OCI-LY1 (cell line): Measurements from ENCODE around the gene ZNHIT2.

Experiments
- H2AFZ ChIP-seq: fragments of 200-600 bp; sonication (generic), shearing (Covaris generic); 2 replicates; pipeline ENCODE4 v1.6.0; 2014; ENCODE audit warnings: antibody characterized with exemption, mild to moderate bottlenecking, low read length
- H3F3A ChIP-seq: fragments of 200-600 bp; sonication (generic), shearing (Covaris generic); 2 replicates; pipeline ENCODE4 v1.6.0; 2014; ENCODE audit warnings: mild to moderate bottlenecking, antibody characterized with exemption, low read length, moderate library complexity; ENCODE audit not compliant: insufficient read depth
- H3K27ac ChIP-seq: fragments of 200-600 bp; sonication (generic); 2 replicates; pipeline ENCODE4 v1.5.1; 2014; ENCODE audit warnings: low read length, mixed run types, mild to moderate bottlenecking, low read depth; ENCODE audit not compliant: poor library complexity, severe bottlenecking
- H3K27me3 ChIP-seq: fragments of 200-600 bp; sonication (generic); 2 replicates; pipeline ENCODE4 v1.6.0; 2014; ENCODE audit warnings: antibody characterized with exemption, mild to moderate bottlenecking, low read length, moderate library complexity; ENCODE audit not compliant: insufficient read depth
- H3K36me3 ChIP-seq: fragments of 200-600 bp; sonication (generic); 2 replicates; pipeline ENCODE4 v1.6.1; 2014; ENCODE audit warnings: mild to moderate bottlenecking, antibody characterized with exemption, low read length, moderate library complexity, mixed read lengths; ENCODE audit not compliant: insufficient read depth
- H3K4me1 ChIP-seq: fragments of 200-600 bp; sonication (generic); 2 replicates; pipeline ENCODE4 v1.5.1; 2014; ENCODE audit warnings: mild to moderate bottlenecking, low read length, moderate library complexity; ENCODE audit not compliant: insufficient read depth, severe bottlenecking
- H3K4me2 ChIP-seq: fragments of 200-600 bp; sonication (generic), shearing (Covaris generic); 2 replicates; pipeline ENCODE4 v1.6.1; 2014; ENCODE audit warnings: low read length
- H3K4me3 ChIP-seq: fragments of 200-600 bp; sonication (generic); 2 replicates; pipeline ENCODE4 v1.5.1; 2014; ENCODE audit warnings: low read length, low read depth, mild to moderate bottlenecking, mixed read lengths; ENCODE audit not compliant: poor library complexity, severe bottlenecking
- H3K79me2 ChIP-seq: fragments of 200-600 bp; shearing (Covaris generic); 2 replicates; pipeline ENCODE4 v1.6.1; 2016; ENCODE audit warnings: mixed run types, low read length, mixed read lengths; ENCODE audit not compliant: insufficient read depth
- H3K9ac ChIP-seq: fragments of 200-600 bp; sonication (generic), shearing (Covaris generic); 2 replicates; pipeline ENCODE4 v1.6.1; 2014; ENCODE audit warnings: mild to moderate bottlenecking, low read length, mixed read lengths
- H3K9me2 ChIP-seq: fragments of 200-600 bp; sonication (generic), shearing (Covaris generic); 2 replicates; pipeline ENCODE4 v1.6.1; 2014; ENCODE audit warnings: low read depth, mild to moderate bottlenecking, low read length, mixed read lengths
- H3K9me3 ChIP-seq: fragments of 200-600 bp; shearing (Covaris generic); 2 replicates; pipeline ENCODE4 v1.6.1; 2014; ENCODE audit warnings: low read length, mixed read lengths
- H4K20me1 ChIP-seq: fragments of 200-600 bp; sonication (generic), shearing (Covaris generic); 2 replicates; pipeline ENCODE4 v1.6.0; 2016; ENCODE audit warnings: mild to moderate bottlenecking, low read length; ENCODE audit not compliant: insufficient read depth
- EZH2 ChIP-seq: fragments of 200-600 bp; sonication (generic), shearing (Covaris generic); IDR thresholded peaks from 2 replicates; pipeline ENCODE4 v1.8.0; 2017; ENCODE audit warnings: borderline replicate concordance, mixed run types, mild to moderate bottlenecking, antibody characterized with exemption, low read length, moderate library complexity, mixed read lengths
- TF ChIP-seq, protein P1 (sequence below): fragments of 200-600 bp; sonication (generic), shearing (Covaris generic); IDR thresholded peaks from 2 replicates; pipeline ENCODE4 v1.5.1; 2017; ENCODE audit warnings: mild to moderate bottlenecking, antibody characterized with exemption, low read length, moderate library complexity, mixed read lengths

ZNHIT2 gene

DNA sequence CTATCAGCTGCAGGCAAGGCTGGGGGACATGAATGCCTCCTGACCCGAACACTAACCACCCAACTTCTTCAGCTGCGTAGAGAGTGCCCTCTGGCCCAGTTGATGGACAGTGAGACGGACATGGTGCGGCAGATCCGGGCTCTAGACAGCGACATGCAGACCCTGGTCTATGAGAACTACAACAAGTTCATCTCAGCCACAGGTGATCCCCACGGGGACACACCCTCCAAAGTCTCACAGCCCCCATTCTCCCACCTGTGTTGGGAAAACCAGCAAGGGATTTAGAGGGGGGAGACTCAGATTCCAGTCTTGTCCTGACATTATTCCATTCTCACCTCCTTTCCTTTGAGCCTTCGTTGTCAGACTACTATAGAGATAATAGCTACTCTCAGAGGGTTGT is 20.6 kb downstream of the ZNHIT2 start:
- no peaks in the 10 kb centered on the region for H3F3A ChIP-seq
- H3K27me3 ChIP-seq, result no peaks in the 10 kb centered on the region
- peaks cover 5% of the 10 kb centered on the region; the same call in 1 of the 2 replicates for H3K79me2 ChIP-seq
- H4K20me1 ChIP-seq, result no peaks in the 10 kb centered on the region
- H3K27ac ChIP-seq, result peak overlapping the region; percentile 12
- H3K9me2 ChIP-seq, result no peaks in the 10 kb centered on the region
- no peak for TF ChIP-seq EZH2
- TF ChIP-seq, protein P1, sequence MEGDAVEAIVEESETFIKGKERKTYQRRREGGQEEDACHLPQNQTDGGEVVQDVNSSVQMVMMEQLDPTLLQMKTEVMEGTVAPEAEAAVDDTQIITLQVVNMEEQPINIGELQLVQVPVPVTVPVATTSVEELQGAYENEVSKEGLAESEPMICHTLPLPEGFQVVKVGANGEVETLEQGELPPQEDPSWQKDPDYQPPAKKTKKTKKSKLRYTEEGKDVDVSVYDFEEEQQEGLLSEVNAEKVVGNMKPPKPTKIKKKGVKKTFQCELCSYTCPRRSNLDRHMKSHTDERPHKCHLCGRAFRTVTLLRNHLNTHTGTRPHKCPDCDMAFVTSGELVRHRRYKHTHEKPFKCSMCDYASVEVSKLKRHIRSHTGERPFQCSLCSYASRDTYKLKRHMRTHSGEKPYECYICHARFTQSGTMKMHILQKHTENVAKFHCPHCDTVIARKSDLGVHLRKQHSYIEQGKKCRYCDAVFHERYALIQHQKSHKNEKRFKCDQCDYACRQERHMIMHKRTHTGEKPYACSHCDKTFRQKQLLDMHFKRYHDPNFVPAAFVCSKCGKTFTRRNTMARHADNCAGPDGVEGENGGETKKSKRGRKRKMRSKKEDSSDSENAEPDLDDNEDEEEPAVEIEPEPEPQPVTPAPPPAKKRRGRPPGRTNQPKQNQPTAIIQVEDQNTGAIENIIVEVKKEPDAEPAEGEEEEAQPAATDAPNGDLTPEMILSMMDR, result no peak
- H3K4me2 ChIP-seq, result peak overlapping the region; percentile 78
- peak overlapping the region; percentile 74 for H3K4me3 ChIP-seq
- H3K9me3 ChIP-seq, result no peaks in the 10 kb centered on the region
- peaks cover 23% of the 10 kb centered on the region for H3K4me1 ChIP-seq
- H3K36me3 ChIP-seq, result peaks cover 5% of the 10 kb centered on the region; the same call in 1 of the 2 replicates
- peak overlapping the region; percentile 76 for H3K9ac ChIP-seq
- no peak overlapping the region for H2AFZ ChIP-seq

DNA sequence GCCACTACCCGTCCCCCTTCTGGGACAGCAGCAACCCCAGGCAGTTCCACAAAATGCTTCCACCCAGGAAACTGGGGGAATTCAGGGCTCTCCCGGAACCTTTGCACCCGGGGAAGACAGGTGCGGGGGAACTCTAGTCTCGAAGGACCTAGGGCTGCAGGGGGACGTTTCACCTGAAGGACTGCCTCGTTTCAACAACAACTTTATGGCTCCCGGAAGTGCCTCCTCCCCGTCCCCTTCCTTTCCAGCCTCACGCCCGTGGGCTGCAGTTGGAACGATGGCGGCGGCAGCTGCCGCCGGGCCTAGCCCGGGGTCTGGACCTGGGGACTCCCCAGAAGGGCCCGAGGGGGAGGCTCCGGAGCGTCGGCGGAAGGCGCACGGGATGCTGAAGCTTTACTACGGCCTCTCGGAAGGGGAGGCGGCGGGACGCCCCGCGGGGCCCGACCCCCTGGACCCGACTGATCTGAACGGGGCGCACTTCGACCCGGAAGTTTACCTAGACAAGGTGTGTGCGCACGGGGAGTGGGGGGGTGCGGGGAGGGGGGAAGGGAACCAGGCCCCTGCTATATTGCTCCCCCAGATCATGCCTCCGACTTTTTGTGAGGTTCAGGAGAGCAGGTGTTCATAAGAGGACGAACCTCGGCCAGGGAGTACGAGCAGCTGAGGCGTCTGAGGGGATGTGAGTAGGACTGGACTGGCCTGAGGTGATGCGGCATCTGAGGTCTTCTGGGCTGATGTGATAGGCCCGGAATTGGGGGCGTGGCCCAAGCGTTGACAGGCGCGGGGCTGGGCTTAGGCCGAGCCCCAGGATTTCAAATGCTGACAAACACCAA is 21.3 kb downstream of the ZNHIT2 start, which contains the start of gene VPS51:
Gene VPS51 (plus strand): TSS at position 241 of the 833 bp plus-strand sequence. CDS start 37 bp downstream, at position 278.
- Histone ChIP-seq H3K9me2 (no peaks in the 10 kb centered on the region), H4K20me1 (no peaks in the 10 kb centered on the region), H3K9me3 (no peaks in the 10 kb centered on the region), H3K36me3 (peaks cover 5% of the 10 kb centered on the region; the same call in 1 of the 2 replicates), H3F3A (no peaks in the 10 kb centered on the region), H3K27ac (peak within 1 kb of the TSS; percentile 53), H3K27me3 (no peaks in the 10 kb centered on the region), H3K4me3 (peak within 1 kb of the TSS; percentile 74), H3K79me2 (peaks cover 5% of the 10 kb centered on the region; the same call in 1 of the 2 replicates), H3K4me2 (peak within 1 kb of the TSS; percentile 78), H3K9ac (peak within 1 kb of the TSS; percentile 76), H2AFZ (peak within 1 kb of the TSS; percentile 26; the same call in 1 of the 2 replicates), H3K4me1 (peaks cover 25% of the 10 kb centered on the region)
- TF ChIP-seq, protein P1, result no peak
- TF ChIP-seq EZH2, result no peak

GRCh38 chr11:65095427-65095826 is 22.1 kb downstream of the ZNHIT2 start:
- Histone ChIP-seq H3K4me1 (peaks cover 33% of the 10 kb centered on the region), H3K4me3 (peak overlapping the region; percentile 74)
- TF ChIP-seq, protein P1, result no peak
- no peak for TF ChIP-seq EZH2

More at GRCh38 chr11:65095427-65095826, 22.1 kb downstream of the ZNHIT2 start:
- H2AFZ ChIP-seq, result peak overlapping the region; percentile 26; the same call in 1 of the 2 replicates
- H3K4me2 ChIP-seq, result peak overlapping the region; percentile 78
- H3K27me3 ChIP-seq, result no peaks in the 10 kb centered on the region
- no peaks in the 10 kb centered on the region for H4K20me1 ChIP-seq
- H3K27ac ChIP-seq, result no peak overlapping the region
- peaks cover 5% of the 10 kb centered on the region; the same call in 1 of the 2 replicates for H3K79me2 ChIP-seq
- H3K9ac ChIP-seq, result no peak overlapping the region; the same call in 1 of the 2 replicates
- H3K9me2 ChIP-seq, result no peaks in the 10 kb centered on the region
- H3K36me3 ChIP-seq, result peaks cover 5% of the 10 kb centered on the region; the same call in 1 of the 2 replicates
- no peaks in the 10 kb centered on the region for H3F3A ChIP-seq
- H3K9me3 ChIP-seq, result no peaks in the 10 kb centered on the region
